K562 (cell line): Measurements from ENCODE around the gene DYRK1A. TPM values are rescaled to one million over a fixed set of nuclear protein-coding genes. Genes with fewer than 3 reads are reported as not detected.

Experiments used
- BHLHE40 ChIP-seq: IDR thresholded peaks from 2 replicates; pipeline ENCODE4 v1.6.1; 2011; ENCODE audit warnings: low read length, improper control_type of control experiment
- CEBPB ChIP-seq: fragments of 450-650 bp; IDR thresholded peaks from 2 replicates; pipeline ENCODE4 v1.6.1; 2016; ENCODE audit warnings: missing genetic modification characterization, missing compliant biosample characterization
- EGR1 ChIP-seq: fragments of 450-650 bp; conservative IDR thresholded peaks from 2 replicates; pipeline ENCODE4 v1.6.1; 2017; ENCODE audit warnings: mild to moderate bottlenecking
- EP400 ChIP-seq: fragments of 450-650 bp; IDR thresholded peaks from 2 replicates; pipeline ENCODE4 v1.6.1; 2017; ENCODE audit warnings: antibody characterized with exemption, mild to moderate bottlenecking, moderate library complexity
- ID3 ChIP-seq, 2 experiments: fragments of 250-450 bp in 1 of 2; fragments of 450-650 bp in 1 of 2; sonication (Bioruptor Pico) in 1 of 2; IDR thresholded peaks; 2 replicates each; pipeline versions ENCODE4 v1.6.1 to v1.8.0; 2016 to 2021; ENCODE audit warnings: mild to moderate bottlenecking in 2 of 2, moderate library complexity in 2 of 2, missing compliant biosample characterization in 1 of 2, missing genetic modification characterization in 1 of 2
- KLF16 ChIP-seq: IDR thresholded peaks from 2 replicates; pipeline ENCODE4 v1.6.1; 2016; ENCODE audit warnings: antibody characterized with exemption
- NBN ChIP-seq: fragments of 450-650 bp; IDR thresholded peaks from 2 replicates; pipeline ENCODE4 v1.6.1; 2016; ENCODE audit warnings: low read depth, mild to moderate bottlenecking
- NR1H2 ChIP-seq: sonication (generic); formaldehyde crosslinking; IDR thresholded peaks from 2 replicates; pipeline ENCODE4 v1.4.0; 2020; ENCODE audit warnings: mild to moderate bottlenecking, missing genetic modification reagents
- PCBP2 ChIP-seq: fragments of 200-400 bp; formaldehyde crosslinking; IDR thresholded peaks from 2 replicates; pipeline ENCODE4 v1.6.1; 2018; ENCODE audit warnings: low read length, low read depth, mild to moderate bottlenecking, moderate library complexity; ENCODE audit not compliant: poor library complexity, severe bottlenecking
- POLR2A ChIP-seq: fragments of 450-650 bp; conservative IDR thresholded peaks from 2 replicates; pipeline ENCODE4 v1.6.1; 2016
- SLC30A9 ChIP-seq: fragments of 250-450 bp; sonication (Bioruptor Pico); IDR thresholded peaks from 2 replicates; pipeline ENCODE4 v1.8.0; 2022; ENCODE audit warnings: mild to moderate bottlenecking, moderate library complexity
- SMARCA5 ChIP-seq: fragments of 450-650 bp; IDR thresholded peaks from 2 replicates; pipeline ENCODE4 v1.6.1; 2016
- STAT6 ChIP-seq: sonication (generic); formaldehyde crosslinking; IDR thresholded peaks from 2 replicates; pipeline ENCODE4 v1.8.1; 2023; ENCODE audit warnings: mild to moderate bottlenecking, missing genetic modification reagents
- TBP ChIP-seq: optimal IDR thresholded peaks from 2 replicates; pipeline ENCODE3; 2011; ENCODE audit warnings: low read depth, low read length, improper control_type of control experiment
- U2AF1 ChIP-seq: fragments of 200-400 bp; formaldehyde crosslinking; optimal IDR thresholded peaks from 2 replicates; pipeline ENCODE3; 2017; ENCODE audit warnings: mild to moderate bottlenecking, low read depth, low read length, moderate library complexity
- ZBED1 ChIP-seq: IDR thresholded peaks from 2 replicates; pipeline ENCODE4 v1.6.1; 2014
- ZNF184 ChIP-seq: sonication (generic); formaldehyde crosslinking; IDR thresholded peaks from 2 replicates; pipeline ENCODE4 v1.5.0; 2020; ENCODE audit warnings: missing genetic modification reagents
- polyA plus RNA-seq, 8 experiments: library from polyadenylated mRNA; depleted of rRNA in 4 of 8; stranded (reverse) in 5 of 8; unstranded in 3 of 8; fragments of >200 nt; fragmentation: Nextera tagmentation in 2 of 8; fragmentation: Illumina TruSeq in 1 of 8; extraction: Ambion mirVana in 2 of 8; extraction: Trizol in 1 of 8; gene quantifications; 2 replicates each; pipeline versions ENCODE4 v1.2.1 to v1.2.3, GENCODE V29; 2011 to 2014; ENCODE audit warnings: inconsistent platforms in 1 of 8, missing spikeins in 1 of 8
- total RNA-seq, 7 experiments: library from RNA; depleted of rRNA in 6 of 7; stranded (reverse); fragments of >200 nt in 6 of 7; fragmentation: Illumina TruSeq in 2 of 7; extraction: Trizol in 2 of 7; gene quantifications; 2 replicates each; pipeline versions ENCODE4 v1.2.1 to v1.2.3, GENCODE V29; 2011 to 2021; ENCODE audit warnings: low replicate concordance in 1 of 7
- TF ChIP-seq, protein P1 (sequence below), 2 experiments: fragments of 450-650 bp; IDR thresholded peaks; 2 replicates each; pipeline ENCODE4 v1.6.1; 2016; ENCODE audit warnings: mild to moderate bottlenecking in 2 of 2, borderline replicate concordance in 1 of 2, low read depth in 1 of 2, moderate library complexity in 1 of 2

DYRK1A gene
- total and polyA plus RNA-seq, 9 of the 15 experiments (the other 6 are each of a cell fraction or from before 2014, with no cell fraction given): 3.7 to 64.8 (median 42.3) TPM

GRCh38 chr21:37563641-37564340, 197.2 kb downstream of the DYRK1A start (continued):
- TF ChIP-seq, protein P1, sequence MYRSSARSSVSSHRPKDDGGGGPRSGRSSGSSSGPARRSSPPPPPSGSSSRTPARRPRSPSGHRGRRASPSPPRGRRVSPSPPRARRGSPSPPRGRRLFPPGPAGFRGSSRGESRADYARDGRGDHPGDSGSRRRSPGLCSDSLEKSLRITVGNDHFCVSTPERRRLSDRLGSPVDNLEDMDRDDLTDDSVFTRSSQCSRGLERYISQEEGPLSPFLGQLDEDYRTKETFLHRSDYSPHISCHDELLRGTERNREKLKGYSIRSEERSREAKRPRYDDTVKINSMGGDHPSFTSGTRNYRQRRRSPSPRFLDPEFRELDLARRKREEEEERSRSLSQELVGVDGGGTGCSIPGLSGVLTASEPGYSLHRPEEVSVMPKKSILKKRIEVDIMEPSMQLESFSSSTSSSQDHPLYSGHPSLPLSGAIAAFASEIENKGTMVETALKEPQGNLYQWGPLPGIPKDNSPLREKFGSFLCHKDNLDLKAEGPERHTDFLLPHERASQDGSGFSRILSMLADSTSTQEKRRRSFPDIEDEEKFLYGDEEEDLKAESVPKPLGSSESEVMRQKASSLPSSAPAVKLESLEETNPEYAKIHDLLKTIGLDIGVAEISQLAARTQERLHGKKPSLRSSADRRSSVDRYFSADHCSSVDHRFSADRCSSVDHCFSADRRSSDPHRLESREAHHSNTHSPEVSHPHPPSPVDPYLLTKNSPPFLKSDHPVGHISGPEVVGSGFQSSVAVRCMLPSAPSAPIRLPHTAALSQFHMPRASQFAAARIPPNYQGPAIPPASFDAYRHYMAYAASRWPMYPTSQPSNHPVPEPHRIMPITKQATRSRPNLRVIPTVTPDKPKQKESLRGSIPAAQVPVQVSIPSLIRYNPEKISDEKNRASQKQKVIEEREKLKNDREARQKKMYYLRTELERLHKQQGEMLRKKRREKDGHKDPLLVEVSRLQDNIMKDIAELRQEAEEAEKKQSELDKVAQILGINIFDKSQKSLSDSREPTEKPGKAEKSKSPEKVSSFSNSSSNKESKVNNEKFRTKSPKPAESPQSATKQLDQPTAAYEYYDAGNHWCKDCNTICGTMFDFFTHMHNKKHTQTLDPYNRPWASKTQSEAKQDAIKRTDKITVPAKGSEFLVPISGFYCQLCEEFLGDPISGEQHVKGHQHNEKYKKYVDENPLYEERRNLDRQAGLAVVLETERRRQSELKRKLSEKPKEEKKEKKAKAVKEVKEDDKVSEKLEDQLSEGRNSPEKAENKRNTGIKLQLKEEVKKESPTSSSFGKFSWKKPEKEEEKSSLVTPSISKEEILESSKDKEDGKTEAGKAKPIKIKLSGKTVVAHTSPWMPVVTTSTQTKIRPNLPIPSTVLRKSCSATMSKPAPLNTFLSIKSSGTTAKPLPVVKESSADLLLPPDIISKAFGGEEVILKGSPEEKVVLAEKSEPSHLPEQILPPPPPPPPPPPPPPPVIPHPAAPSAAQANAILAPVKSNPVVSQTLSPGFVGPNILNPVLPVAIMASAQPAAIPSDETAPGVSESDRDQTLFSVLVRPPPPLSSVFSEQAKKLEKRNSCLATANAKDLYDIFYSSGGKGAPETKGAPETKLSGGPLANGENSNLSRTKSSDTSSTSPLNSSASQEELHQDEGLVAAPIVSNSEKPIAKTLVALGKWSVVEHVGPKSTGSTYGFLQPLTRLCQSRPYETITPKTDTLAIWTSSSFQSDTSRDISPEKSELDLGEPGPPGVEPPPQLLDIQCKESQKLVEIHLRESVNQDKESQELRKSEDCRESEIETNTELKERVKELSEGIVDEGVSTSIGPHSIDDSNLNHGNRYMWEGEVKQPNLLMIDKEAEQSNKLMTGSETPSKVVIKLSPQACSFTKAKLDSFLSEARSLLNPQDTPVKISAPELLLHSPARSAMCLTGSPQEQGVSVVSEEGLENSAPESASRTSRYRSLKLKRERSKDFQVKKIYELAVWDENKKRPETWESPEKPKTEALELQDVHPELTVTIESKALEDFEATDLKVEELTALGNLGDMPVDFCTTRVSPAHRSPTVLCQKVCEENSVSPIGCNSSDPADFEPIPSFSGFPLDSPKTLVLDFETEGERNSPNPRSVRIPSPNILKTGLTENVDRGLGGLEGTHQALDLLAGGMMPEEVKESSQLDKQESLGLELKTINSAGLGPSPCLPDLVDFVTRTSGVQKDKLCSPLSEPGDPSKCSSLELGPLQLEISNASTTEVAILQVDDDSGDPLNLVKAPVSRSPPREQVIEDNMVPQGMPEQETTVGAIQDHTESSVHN (IDR thresholded peaks at IDR 0.05; ENCODE audit: borderline replicate concordance in 1 of 2, low read depth in 1 of 2): no peak
- peak; percentile 93; the same call in 1 of the 2 replicates for TF ChIP-seq NR1H2 (CRISPR knock-in tag)
- TF ChIP-seq EP400: peak; percentile 97
- no peak for TF ChIP-seq PCBP2
- no peak for TF ChIP-seq ID3 (CRISPR knock-in tag; IDR thresholded peaks at IDR 0.05)
- TF ChIP-seq ID3 (tag; IDR thresholded peaks at IDR 0.05): peak; percentile 70; the same call in 1 of the 2 replicates
- TF ChIP-seq BHLHE40: peak; percentile 97
- no peak; the same call in 1 of the 2 replicates for TF ChIP-seq ZBED1
- peak; percentile 28 for TF ChIP-seq NBN
- no peak for TF ChIP-seq ZNF184
- peak; percentile 71; the same call in 1 of the 2 replicates for TF ChIP-seq EGR1
- peak; percentile 87 for TF ChIP-seq POLR2A
- TF ChIP-seq CEBPB (tag): no peak
- peak; percentile 89 for TF ChIP-seq U2AF1
- 0 out of 2 replicates have a peak, but pooled peaks have one; percentile 9 for TF ChIP-seq STAT6 (CRISPR knock-in tag)
- no peak for TF ChIP-seq SLC30A9 (CRISPR knock-in tag)
- TF ChIP-seq TBP: peak; percentile 86
- TF ChIP-seq SMARCA5: no peak; the same call in 1 of the 2 replicates
- TF ChIP-seq KLF16: 0 out of 2 replicates have a peak, but pooled peaks have one; percentile 51
